GM12872 (cell line): ENCODE data around the gene ABCA10.

Experiments used
- TF ChIP-seq, protein P1 (sequence below): IDR thresholded peaks from 3 replicates; pipeline ENCODE4 v1.5.1; 2011; ENCODE audit warnings: low read depth, mild to moderate bottlenecking, low read length, moderate library complexity; ENCODE audit not compliant: insufficient read depth

Gene ABCA10

GRCh38 chr17:69207151-69207550 lies 21.5 kb downstream of the ABCA10 start:
- TF ChIP-seq, protein P1, sequence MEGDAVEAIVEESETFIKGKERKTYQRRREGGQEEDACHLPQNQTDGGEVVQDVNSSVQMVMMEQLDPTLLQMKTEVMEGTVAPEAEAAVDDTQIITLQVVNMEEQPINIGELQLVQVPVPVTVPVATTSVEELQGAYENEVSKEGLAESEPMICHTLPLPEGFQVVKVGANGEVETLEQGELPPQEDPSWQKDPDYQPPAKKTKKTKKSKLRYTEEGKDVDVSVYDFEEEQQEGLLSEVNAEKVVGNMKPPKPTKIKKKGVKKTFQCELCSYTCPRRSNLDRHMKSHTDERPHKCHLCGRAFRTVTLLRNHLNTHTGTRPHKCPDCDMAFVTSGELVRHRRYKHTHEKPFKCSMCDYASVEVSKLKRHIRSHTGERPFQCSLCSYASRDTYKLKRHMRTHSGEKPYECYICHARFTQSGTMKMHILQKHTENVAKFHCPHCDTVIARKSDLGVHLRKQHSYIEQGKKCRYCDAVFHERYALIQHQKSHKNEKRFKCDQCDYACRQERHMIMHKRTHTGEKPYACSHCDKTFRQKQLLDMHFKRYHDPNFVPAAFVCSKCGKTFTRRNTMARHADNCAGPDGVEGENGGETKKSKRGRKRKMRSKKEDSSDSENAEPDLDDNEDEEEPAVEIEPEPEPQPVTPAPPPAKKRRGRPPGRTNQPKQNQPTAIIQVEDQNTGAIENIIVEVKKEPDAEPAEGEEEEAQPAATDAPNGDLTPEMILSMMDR, result no peak

GRCh38 chr17:69198238-69198637 lies 30.4 kb downstream of the ABCA10 start:
- TF ChIP-seq, protein P1, result no peak

- TF ChIP-seq, protein P1, result no peak
Measured at GRCh38 chr17:69192754-69193153, 35.9 kb downstream of the ABCA10 start.

DNA sequence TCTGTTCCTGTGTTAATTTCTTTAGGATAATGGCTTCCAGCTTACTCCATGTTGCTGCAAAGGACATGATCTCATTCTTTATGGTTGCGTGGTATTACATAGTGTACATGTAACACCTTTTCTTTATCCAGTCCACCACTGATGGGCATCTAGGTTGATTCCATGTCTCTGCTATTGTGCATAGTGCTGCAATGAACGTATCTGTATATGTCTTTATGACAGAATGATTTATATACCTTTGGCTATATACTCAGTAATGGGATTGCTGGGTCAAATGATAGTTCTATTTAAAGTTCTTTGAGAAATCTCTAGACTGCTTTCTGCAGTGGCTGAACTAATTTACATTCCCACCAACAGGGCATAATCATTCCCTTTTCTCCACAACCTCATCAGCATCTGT lies 39.8 kb downstream of the ABCA10 start:
- TF ChIP-seq, protein P1, result no peak

DNA sequence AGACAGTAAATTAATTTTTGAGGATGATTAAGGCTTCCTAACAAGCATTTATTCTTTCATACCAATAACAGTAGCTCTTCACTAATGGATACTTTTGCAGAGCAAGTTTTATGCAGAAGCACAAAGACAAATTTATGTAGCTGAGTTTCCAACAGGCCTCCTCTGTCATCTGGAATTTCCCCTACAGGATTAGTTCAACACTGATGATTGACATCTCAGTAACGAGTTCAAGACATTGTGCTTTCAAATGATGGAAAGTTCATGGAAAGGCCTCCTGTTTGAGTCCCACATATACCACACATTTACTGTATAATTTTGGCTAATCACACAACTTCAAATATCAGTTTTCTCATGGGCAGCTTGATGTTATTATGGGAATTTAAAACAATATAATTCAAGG lies 40.6 kb downstream of the ABCA10 start:
- TF ChIP-seq, protein P1, result no peak

GRCh38 chr17:69187294-69187693 lies 41.3 kb downstream of the ABCA10 start:
- TF ChIP-seq, protein P1, result no peak

- TF ChIP-seq, protein P1, result no peak
Measured at GRCh38 chr17:69179227-69179952, 49.2 kb downstream of the ABCA10 start.

- TF ChIP-seq, protein P1, result no peak
Measured at GRCh38 chr17:69176457-69176795, 52.2 kb downstream of the ABCA10 start.
